OCI-LY7 (cell line): ENCODE data around the gene JAM2. TPM values are rescaled to one million over a fixed set of nuclear protein-coding genes. Genes with fewer than 3 reads are reported as not detected.

Source experiments
- BruUV-seq: library from RNA; stranded (reverse); fragments of 400-500 nt; replicated peaks from 2 replicates; lab custom pipeline; 2021; lab: Mats Ljungman, UMichigan
- CTCF ChIA-PET: fragments of 300-600 bp; sonication (Branson Sonifier 250); formaldehyde crosslinking; loops from one replicate; lab custom pipeline; 2022; ENCODE audit warnings: antibody characterized with exemption; ENCODE audit not compliant: unreplicated experiment; lab: Charles Lee
- POLR2A ChIA-PET: fragments of 300-600 bp; sonication (Branson Sonifier 250); formaldehyde crosslinking; loops from one replicate; lab custom pipeline; 2022; ENCODE audit warnings: antibody characterized with exemption; lab: Charles Lee
- DNase-seq: peaks from one replicate; pipeline ENCODE4 v3.0.0-alpha.2; 2015; ENCODE audit warnings: low spot score
- H2AFZ ChIP-seq: fragments of 200-600 bp; sonication (generic), shearing (Covaris generic); 2 replicates; pipeline ENCODE4 v1.6.1; 2014; ENCODE audit warnings: mild to moderate bottlenecking, antibody characterized with exemption, low read length, moderate library complexity
- H3K27ac ChIP-seq: fragments of 200-600 bp; sonication (generic); 2 replicates; pipeline ENCODE4 v1.5.1; 2014; ENCODE audit warnings: mixed run types, low read depth, mild to moderate bottlenecking, moderate library complexity, low read length, inconsistent platforms; ENCODE audit not compliant: poor library complexity, severe bottlenecking
- H3K36me3 ChIP-seq: fragments of 200-600 bp; sonication (generic); 2 replicates; pipeline ENCODE4 v1.6.1; 2014; ENCODE audit warnings: mild to moderate bottlenecking, antibody characterized with exemption, low read length, moderate library complexity, mixed read lengths; ENCODE audit not compliant: insufficient read depth
- H3K4me1 ChIP-seq: fragments of 200-600 bp; sonication (generic); 2 replicates; pipeline ENCODE4 v1.5.1; 2014; ENCODE audit warnings: mild to moderate bottlenecking, low read length; ENCODE audit not compliant: insufficient read depth, poor library complexity, severe bottlenecking
- H3K4me2 ChIP-seq: fragments of 200-600 bp; sonication (generic); 2 replicates; pipeline ENCODE4 v1.6.1; 2014; ENCODE audit warnings: mild to moderate bottlenecking, low read length
- H3K4me3 ChIP-seq: fragments of 200-600 bp; sonication (generic); 2 replicates; pipeline ENCODE4 v1.5.1; 2014; ENCODE audit warnings: mild to moderate bottlenecking, low read depth, low read length; ENCODE audit not compliant: poor library complexity, severe bottlenecking
- H3K79me2 ChIP-seq: fragments of 200-600 bp; sonication (generic); 2 replicates; pipeline ENCODE4 v1.6.1; 2016; ENCODE audit warnings: low read depth, mild to moderate bottlenecking, low read length, moderate library complexity, mixed read lengths; ENCODE audit not compliant: insufficient read depth
- H3K9me2 ChIP-seq: fragments of 200-600 bp; sonication (generic); 2 replicates; pipeline ENCODE4 v1.6.1; 2016; ENCODE audit warnings: mild to moderate bottlenecking, low read length, mixed read lengths; ENCODE audit not compliant: insufficient read depth
- H3K9me3 ChIP-seq: fragments of 200-600 bp; sonication (generic); 2 replicates; pipeline ENCODE4 v1.6.1; 2014; ENCODE audit warnings: mild to moderate bottlenecking, mixed run types, low read length, mixed read lengths
- H4K20me1 ChIP-seq: fragments of 200-600 bp; sonication (generic); 2 replicates; pipeline ENCODE4 v1.6.1; 2014; ENCODE audit warnings: mild to moderate bottlenecking, antibody characterized with exemption, low read length, moderate library complexity, mixed read lengths; ENCODE audit not compliant: insufficient read depth
- CTCF ChIP-seq: fragments of 200-600 bp; sonication (generic); conservative IDR thresholded peaks from 2 replicates; pipeline ENCODE4 v1.5.1; 2014; ENCODE audit warnings: mild to moderate bottlenecking, antibody characterized with exemption, low read length, moderate library complexity, mixed read lengths
- EZH2phosphoT487 ChIP-seq: fragments of 200-600 bp; sonication (generic); IDR thresholded peaks from 2 replicates; pipeline ENCODE4 v1.6.1; 2018; ENCODE audit warnings: low read depth, borderline replicate concordance, mild to moderate bottlenecking, mixed run types, antibody characterized with exemption, low read length, moderate library complexity, mixed read lengths
- intact Hi-C: fragments of 100-400 bp; cut with micrococcal nuclease; formaldehyde crosslinking; loops from one replicate; pipeline ENCODE4 v1.10.0; 2022; ENCODE audit not compliant: unreplicated experiment
- total RNA-seq, 2 experiments: library from RNA; depleted of rRNA in 1 of 2; stranded (reverse); fragments of >200 nt in 1 of 2; shearing (Covaris generic) in 1 of 2; gene quantifications; 2 replicates each; pipeline ENCODE4 v1.2.3, GENCODE V29; 2014 to 2022

JAM2 gene
- total RNA-seq, 2 experiments from 2014 or later: 1.2 to 1.4 TPM

GRCh38 chr21:25759573-25759972 is 120.5 kb downstream of the JAM2 start:
- Histone ChIP-seq H3K27ac (no peak overlapping the region), H4K20me1 (no peaks in the 10 kb centered on the region), H3K9me2 (no peaks in the 10 kb centered on the region), H3K36me3 (peaks cover 99% of the 10 kb centered on the region), H2AFZ (no peak overlapping the region), H3K4me3 (no peak overlapping the region), H3K9me3 (no peaks in the 10 kb centered on the region), H3K4me1 (no peaks in the 10 kb centered on the region), H3K4me2 (no peak overlapping the region), H3K79me2 (no peaks in the 10 kb centered on the region; the same call in 1 of the 2 replicates)
- no peak for DNase-seq
- TF ChIP-seq EZH2phosphoT487 (no peak), CTCF (no peak)
- CTCF ChIA-PET: no interaction called here
- intact Hi-C loops: no loop called here
- POLR2A ChIA-PET: interaction anchor here (0.9 kb wide), 2 partner anchors 11 kb away, joined by 3 to 4 read pairs; no protein-coding TSS in a partner anchor
- BruUV-seq: no TSS peak

- H3K79me2 ChIP-seq: no peaks in the 10 kb centered on the region; the same call in 1 of the 2 replicates
Observed at GRCh38 chr21:25760061-25760460, 121.0 kb downstream of the JAM2 start.

GRCh38 chr21:25760677-25761076 is 121.6 kb downstream of the JAM2 start:
- no peaks in the 10 kb centered on the region for H4K20me1 ChIP-seq
- H3K4me2 ChIP-seq: no peak overlapping the region
- CTCF ChIA-PET: no interaction called here
- BruUV-seq: no TSS peak
- TF ChIP-seq CTCF: no peak
- H3K79me2 ChIP-seq: no peaks in the 10 kb centered on the region; the same call in 1 of the 2 replicates
- no peaks in the 10 kb centered on the region for H3K9me2 ChIP-seq
- no peaks in the 10 kb centered on the region for H3K4me1 ChIP-seq
- H3K9me3 ChIP-seq: no peaks in the 10 kb centered on the region
- intact Hi-C loops: no loop called here
- no peak overlapping the region for H3K27ac ChIP-seq
- no peak overlapping the region for H3K4me3 ChIP-seq
- peaks cover 98% of the 10 kb centered on the region for H3K36me3 ChIP-seq
- POLR2A ChIA-PET: no interaction called here
- H2AFZ ChIP-seq: no peak overlapping the region
- no peak for DNase-seq

More at GRCh38 chr21:25760061-25760460, 121.0 kb downstream of the JAM2 start:
- no peak overlapping the region for H2AFZ ChIP-seq
- no peaks in the 10 kb centered on the region for H4K20me1 ChIP-seq
- H3K36me3 ChIP-seq: peaks cover 98% of the 10 kb centered on the region
- no peaks in the 10 kb centered on the region for H3K9me3 ChIP-seq
- TF ChIP-seq EZH2phosphoT487: no peak
- intact Hi-C loops: no loop called here
- no peak for DNase-seq
- H3K4me3 ChIP-seq: no peak overlapping the region
- no TSS peak for BruUV-seq
- H3K4me1 ChIP-seq: no peaks in the 10 kb centered on the region
- no peak overlapping the region for H3K4me2 ChIP-seq
- H3K9me2 ChIP-seq: no peaks in the 10 kb centered on the region
- ChIA-PET CTCF (no interaction called here), POLR2A (interaction anchor here (0.9 kb wide), 2 partner anchors 11 kb away, joined by 3 to 4 read pairs; no protein-coding TSS in a partner anchor)
- no peak overlapping the region for H3K27ac ChIP-seq
